Thymus (tissue), 11 donors: ENCODE results near the gene GNAO1. TPM values are rescaled to one million over a fixed set of nuclear protein-coding genes. Genes with fewer than 3 reads are reported as not detected.
"Not testable (repeated sequence)": the region's sequence is repeated elsewhere in the genome, so short reads cannot be mapped to it uniquely, and the experiment has no call there.

Source experiments
- DNase-seq, 9 donors: peaks; one replicate each; pipeline ENCODE4 v3.0.0-alpha.2; 2013; ENCODE audit warnings: low spot score in 9 of 9, low read depth in 6 of 9, missing footprints in 1 of 9
- H3K27ac ChIP-seq, 2 donors: one replicate each; pipeline ENCODE4 v1.5.1; 2013; ENCODE audit warnings: control low read depth in 1 of 2, low read depth in 1 of 2, low read length in 1 of 2, mild to moderate bottlenecking in 1 of 2, moderate library complexity in 1 of 2
- H3K27me3 ChIP-seq, 2 donors: one replicate each; pipeline ENCODE4 v1.5.1; 2013; ENCODE audit warnings: low read length in 1 of 2; ENCODE audit not compliant: control insufficient read depth in 2 of 2, insufficient read depth in 1 of 2
- H3K36me3 ChIP-seq, 2 donors: one replicate each; pipeline ENCODE4 v1.5.1; 2013; ENCODE audit warnings: low read length in 1 of 2, mild to moderate bottlenecking in 1 of 2, moderate library complexity in 1 of 2; ENCODE audit not compliant: control insufficient read depth in 2 of 2, insufficient read depth in 2 of 2
- H3K4me1 ChIP-seq, 2 donors: one replicate each; pipeline ENCODE4 v1.5.1; 2013; ENCODE audit warnings: low read length in 2 of 2; ENCODE audit not compliant: control insufficient read depth in 2 of 2, insufficient read depth in 2 of 2
- H3K4me3 ChIP-seq, 2 donors: one replicate each; pipeline ENCODE4 v1.5.1; 2013; ENCODE audit warnings: low read length in 2 of 2, control low read depth in 1 of 2, mild to moderate bottlenecking in 1 of 2
- H3K9me3 ChIP-seq, 2 donors: one replicate each; pipeline ENCODE4 v1.5.1; 2013; ENCODE audit warnings: low read length in 1 of 2, mild to moderate bottlenecking in 1 of 2; ENCODE audit not compliant: control insufficient read depth in 2 of 2, insufficient read depth in 1 of 2
- WGBS: extraction: QIAGEN DNeasy Blood & Tissue Kit; methylation state at CpG from one replicate; pipeline ENCODE4 v1.1.7; 2013; 5-methylcytosine and 5-hydroxymethylcytosine counted together
- polyA plus RNA-seq: library from polyadenylated mRNA; stranded (reverse); fragments of 200-250 nt; gene quantifications from one replicate; pipeline ENCODE4 v1.2.3, GENCODE V29; 2013
- total RNA-seq: library from RNA; stranded (reverse); fragments of 120-200 nt; gene quantifications from one replicate; pipeline ENCODE4 v1.2.4, GENCODE V29; 2013
- donor health status: healthy.

The GNAO1 gene
- total and polyA plus RNA-seq, 2 donors: 0.24 to 2.2 TPM

GRCh38 chr16:56369202-56369601 lies 177.9 kb downstream of the GNAO1 start:
- DNase-seq: no peak

DNA sequence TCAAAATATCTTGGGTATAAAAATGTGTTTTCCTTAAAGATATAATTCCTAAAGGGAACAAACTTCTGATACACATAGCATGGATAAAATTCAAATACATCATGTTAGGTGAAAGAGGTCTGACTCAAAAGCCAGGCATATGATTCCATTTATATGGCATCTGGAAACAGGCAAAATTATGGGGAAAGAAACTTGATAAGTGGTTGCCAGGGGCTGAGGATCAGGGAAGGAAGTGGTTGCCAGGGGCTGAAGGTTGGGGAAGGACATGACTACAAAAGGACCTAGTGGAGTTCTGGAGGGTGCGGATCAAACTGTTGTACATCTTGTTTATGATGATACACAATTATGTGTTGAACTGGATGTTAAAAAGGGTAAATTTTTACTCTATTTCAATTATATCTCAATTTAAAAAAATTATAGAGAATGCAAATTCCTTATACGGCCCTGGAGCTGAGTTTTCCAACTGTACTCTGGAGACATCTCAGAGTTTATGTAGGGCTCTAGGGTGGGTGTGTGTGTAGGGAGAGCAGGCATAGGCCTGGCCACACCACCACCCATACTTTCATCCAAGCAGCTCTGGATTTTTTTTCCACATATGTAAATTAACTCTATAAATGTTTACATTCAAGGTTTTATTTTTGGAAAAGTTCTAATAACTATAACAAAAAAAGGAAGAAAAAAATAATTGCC lies 179.0 kb downstream of the GNAO1 start:
- Histone ChIP-seq H3K27me3 (no peaks in the 10 kb centered on the region), H3K36me3 (peaks cover 16 to 21% of the 10 kb centered on the region in 2 donors), H3K4me1 (peaks cover 0 to 4% of the 10 kb centered on the region in 2 donors), H3K27ac (no peak overlapping the region), H3K9me3 (no peaks in the 10 kb centered on the region), H3K4me3 (no peak overlapping the region)
- DNase-seq: no peak
- WGBS: 96% methylated on average over 2 of the region's 2 CpGs

More at GRCh38 chr16:56369202-56369601, 177.9 kb downstream of the GNAO1 start:
- WGBS: 98% methylated on average over 5 of the region's 5 CpGs
- no peak overlapping the region for H3K27ac ChIP-seq
- H3K4me1 ChIP-seq: peaks cover 0 to 4% of the 10 kb centered on the region in 2 donors
- no peaks in the 10 kb centered on the region for H3K27me3 ChIP-seq
- no peak overlapping the region for H3K4me3 ChIP-seq
- H3K9me3 ChIP-seq: no peaks in the 10 kb centered on the region
- peaks cover 18 to 21% of the 10 kb centered on the region in 2 donors for H3K36me3 ChIP-seq

- Histone ChIP-seq H3K4me1 (peaks cover 0 to 4% of the 10 kb centered on the region in 2 donors), H3K4me3 (no peak overlapping the region), H3K27me3 (no peaks in the 10 kb centered on the region), H3K27ac (no peak overlapping the region), H3K9me3 (no peaks in the 10 kb centered on the region), H3K36me3 (peaks cover 16 to 21% of the 10 kb centered on the region in 2 donors)
- DNase-seq: no peak
- 92% methylated on average over 6 of the region's 6 CpGs for WGBS
Observed at GRCh38 chr16:56370875-56371659, 179.8 kb downstream of the GNAO1 start.

- Histone ChIP-seq H3K4me3 (no peak overlapping the region), H3K27ac (no peak overlapping the region), H3K4me1 (peaks cover 0 to 4% of the 10 kb centered on the region in 2 donors), H3K36me3 (peaks cover 16 to 18% of the 10 kb centered on the region in 2 donors), H3K9me3 (no peaks in the 10 kb centered on the region), H3K27me3 (no peaks in the 10 kb centered on the region)
- DNase-seq: no peak
- 94% methylated on average over 1 of the region's 1 CpG for WGBS
Observed at GRCh38 chr16:56371660-56371937, 180.3 kb downstream of the GNAO1 start.

GRCh38 chr16:56372013-56372634 lies 180.8 kb downstream of the GNAO1 start:
- H3K4me3 ChIP-seq: no peak overlapping the region
- H3K4me1 ChIP-seq: peaks cover 0 to 4% of the 10 kb centered on the region in 2 donors
- DNase-seq: no peak
- peak overlapping the region in 1 of 2 donors; percentile 5 for H3K27ac ChIP-seq
- no peaks in the 10 kb centered on the region for H3K27me3 ChIP-seq
- no peaks in the 10 kb centered on the region for H3K9me3 ChIP-seq
- H3K36me3 ChIP-seq: peaks cover 13 to 15% of the 10 kb centered on the region in 2 donors
- 67% methylated on average over 7 of the region's 7 CpGs for WGBS

- 96% methylated on average over 4 of the region's 4 CpGs for WGBS
- Histone ChIP-seq H3K36me3 (peaks cover 5 to 7% of the 10 kb centered on the region in 2 donors), H3K4me1 (peaks cover 0 to 4% of the 10 kb centered on the region in 2 donors), H3K4me3 (no peak overlapping the region), H3K27me3 (no peaks in the 10 kb centered on the region), H3K27ac (no peak overlapping the region), H3K9me3 (no peaks in the 10 kb centered on the region)
- DNase-seq: no peak
Observed at GRCh38 chr16:56373003-56373402, 181.7 kb downstream of the GNAO1 start.

- H3K36me3 ChIP-seq: peaks cover 0 to 11% of the 10 kb centered on the region in 2 donors
- H3K4me1 ChIP-seq, H3K27me3 ChIP-seq, H3K4me3 ChIP-seq, H3K27ac ChIP-seq, DNase-seq, H3K9me3 ChIP-seq: not testable (repeated sequence)
- WGBS: 98% methylated on average over 6 of the region's 6 CpGs
Observed at GRCh38 chr16:56375792-56376191, 184.5 kb downstream of the GNAO1 start.

DNA sequence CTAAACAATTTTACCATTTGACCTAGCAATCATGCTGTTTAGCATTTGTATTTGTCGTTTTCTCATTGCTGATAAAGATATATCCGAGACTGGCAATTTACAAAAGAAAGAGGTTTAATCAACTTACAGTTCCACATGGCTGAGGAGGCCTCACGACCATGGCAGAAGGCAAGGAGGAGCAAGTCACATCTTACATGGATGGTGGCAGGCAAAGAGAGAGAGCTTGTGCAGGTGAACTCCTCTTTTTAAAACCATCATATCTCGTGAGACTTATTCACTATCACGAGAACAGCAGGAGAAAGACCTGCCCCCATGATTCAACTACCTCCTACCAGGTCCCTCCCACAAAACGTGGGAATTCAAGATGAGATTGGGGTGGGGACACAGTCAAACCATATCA lies 187.8 kb downstream of the GNAO1 start:
- H3K36me3 ChIP-seq: peaks cover 7 to 33% of the 10 kb centered on the region in 2 donors
- H3K4me1 ChIP-seq, H3K27me3 ChIP-seq, H3K27ac ChIP-seq, DNase-seq, H3K4me3 ChIP-seq, H3K9me3 ChIP-seq: not testable (repeated sequence)
- WGBS: 98% methylated on average over 6 of the region's 6 CpGs
